Thyroid gland (tissue), 4 donors: ENCODE measurements around the gene CPT1A.

ENCODE experiments used
- POLR2A ChIP-seq, 2 donors: fragments of 450-650 bp; IDR thresholded peaks; one replicate each; pipeline ENCODE4 v1.6.1; 2017; ENCODE audit warnings: antibody characterized with exemption in 2 of 2, mild to moderate bottlenecking in 2 of 2, moderate library complexity in 1 of 2
- TF ChIP-seq, protein P1 (sequence below), 6 experiments: fragments of 200-600 bp in 3 of 6; fragments of 450-650 bp in 3 of 6; sonication (generic) in 3 of 6; IDR thresholded peaks; one replicate each; pipeline ENCODE4 v1.5.1; 2016 to 2019; ENCODE audit warnings: antibody characterized with exemption in 6 of 6, mild to moderate bottlenecking in 2 of 6, inconsistent platforms in 1 of 6, moderate library complexity in 1 of 6

DNA sequence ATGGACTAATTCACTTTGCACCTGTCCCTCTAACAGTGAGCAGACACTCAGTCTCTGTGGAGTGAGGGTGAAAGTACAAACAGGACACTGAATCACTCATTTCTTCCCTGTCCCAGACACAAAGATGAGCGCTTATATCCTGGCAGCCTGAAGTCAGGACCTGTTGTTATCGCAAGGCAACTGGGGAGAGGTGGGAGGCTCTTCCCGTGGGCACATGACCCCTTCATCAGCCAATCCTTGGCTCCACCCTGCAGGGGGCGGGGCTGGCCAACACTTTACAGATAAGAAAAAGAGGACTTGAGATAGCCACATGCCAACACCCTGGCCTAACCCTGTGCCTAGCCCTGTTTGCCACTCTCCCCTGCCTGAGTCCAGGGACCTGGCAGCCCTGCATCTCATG lies 60.9 kb downstream of the CPT1A start:
- TF ChIP-seq POLR2A (IDR thresholded peaks at IDR 0.05) = no peak
- TF ChIP-seq, protein P1, sequence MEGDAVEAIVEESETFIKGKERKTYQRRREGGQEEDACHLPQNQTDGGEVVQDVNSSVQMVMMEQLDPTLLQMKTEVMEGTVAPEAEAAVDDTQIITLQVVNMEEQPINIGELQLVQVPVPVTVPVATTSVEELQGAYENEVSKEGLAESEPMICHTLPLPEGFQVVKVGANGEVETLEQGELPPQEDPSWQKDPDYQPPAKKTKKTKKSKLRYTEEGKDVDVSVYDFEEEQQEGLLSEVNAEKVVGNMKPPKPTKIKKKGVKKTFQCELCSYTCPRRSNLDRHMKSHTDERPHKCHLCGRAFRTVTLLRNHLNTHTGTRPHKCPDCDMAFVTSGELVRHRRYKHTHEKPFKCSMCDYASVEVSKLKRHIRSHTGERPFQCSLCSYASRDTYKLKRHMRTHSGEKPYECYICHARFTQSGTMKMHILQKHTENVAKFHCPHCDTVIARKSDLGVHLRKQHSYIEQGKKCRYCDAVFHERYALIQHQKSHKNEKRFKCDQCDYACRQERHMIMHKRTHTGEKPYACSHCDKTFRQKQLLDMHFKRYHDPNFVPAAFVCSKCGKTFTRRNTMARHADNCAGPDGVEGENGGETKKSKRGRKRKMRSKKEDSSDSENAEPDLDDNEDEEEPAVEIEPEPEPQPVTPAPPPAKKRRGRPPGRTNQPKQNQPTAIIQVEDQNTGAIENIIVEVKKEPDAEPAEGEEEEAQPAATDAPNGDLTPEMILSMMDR (IDR thresholded peaks at IDR 0.05) = no peak
